Bronchial epithelial cell (primary cell): ENCODE data around the gene NISCH. TPM values are rescaled to one million over a fixed set of nuclear protein-coding genes. Genes with fewer than 3 reads are reported as not detected.
A peak's percentile ranks its signal among the peaks of the same experiment; 100 is the strongest.

Source experiments
- DNase-seq: peaks from one replicate; pipeline ENCODE4 v3.0.0-alpha.2; 2010; ENCODE audit warnings: low read depth
- FAIRE-seq: peaks from 2 replicates; lab custom pipeline; 2011; peaks lifted over from hg19 to GRCh38; lab: Jason Lieb, UNC
- H3K27me3 ChIP-seq: 2 replicates; pipeline ENCODE4 v1.5.1; 2011; ENCODE audit warnings: low read length; ENCODE audit not compliant: control insufficient read depth, insufficient read depth
- H3K36me3 ChIP-seq: 2 replicates; pipeline ENCODE4 v1.5.1; 2011; ENCODE audit warnings: low read length; ENCODE audit not compliant: control insufficient read depth, insufficient read depth
- H3K4me3 ChIP-seq: 2 replicates; pipeline ENCODE4 v1.5.1; 2011; ENCODE audit warnings: mild to moderate bottlenecking, low read depth, low read length, control low read depth
- total RNA-seq: library from RNA; depleted of rRNA; stranded (reverse); fragments of >200 nt; gene quantifications from 2 replicates; pipeline ENCODE4 v1.2.1, GENCODE V29; 2014
- TF ChIP-seq, protein P1 (sequence below): IDR thresholded peaks from 2 replicates; pipeline ENCODE4 v1.5.1; 2011; ENCODE audit warnings: mild to moderate bottlenecking, moderate library complexity, low read length, control low read depth, inconsistent platforms; ENCODE audit not compliant: insufficient read depth, severe bottlenecking

The NISCH gene
- total RNA-seq, 1 donor from 2014 or later = 30.5 TPM

DNA sequence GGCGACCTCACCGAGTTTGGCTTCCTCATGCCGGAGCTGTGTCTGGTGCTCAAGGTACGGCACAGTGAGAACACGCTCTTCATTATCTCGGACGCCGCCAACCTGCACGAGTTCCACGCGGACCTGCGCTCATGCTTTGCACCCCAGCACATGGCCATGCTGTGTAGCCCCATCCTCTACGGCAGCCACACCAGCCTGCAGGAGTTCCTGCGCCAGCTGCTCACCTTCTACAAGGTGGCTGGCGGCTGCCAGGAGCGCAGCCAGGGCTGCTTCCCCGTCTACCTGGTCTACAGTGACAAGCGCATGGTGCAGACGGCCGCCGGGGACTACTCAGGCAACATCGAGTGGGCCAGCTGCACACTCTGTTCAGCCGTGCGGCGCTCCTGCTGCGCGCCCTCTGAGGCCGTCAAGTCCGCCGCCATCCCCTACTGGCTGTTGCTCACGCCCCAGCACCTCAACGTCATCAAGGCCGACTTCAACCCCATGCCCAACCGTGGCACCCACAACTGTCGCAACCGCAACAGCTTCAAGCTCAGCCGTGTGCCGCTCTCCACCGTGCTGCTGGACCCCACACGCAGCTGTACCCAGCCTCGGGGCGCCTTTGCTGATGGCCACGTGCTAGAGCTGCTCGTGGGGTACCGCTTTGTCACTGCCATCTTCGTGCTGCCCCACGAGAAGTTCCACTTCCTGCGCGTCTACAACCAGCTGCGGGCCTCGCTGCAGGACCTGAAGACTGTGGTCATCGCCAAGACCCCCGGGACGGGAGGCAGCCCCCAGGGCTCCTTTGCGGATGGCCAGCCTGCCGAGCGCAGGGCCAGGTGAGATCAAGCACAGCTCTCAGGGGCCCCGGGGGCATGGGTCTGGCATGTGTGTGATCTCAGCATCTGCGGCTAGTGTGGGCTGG lies 32.6 kb downstream of the NISCH start:
- TF ChIP-seq, protein P1, sequence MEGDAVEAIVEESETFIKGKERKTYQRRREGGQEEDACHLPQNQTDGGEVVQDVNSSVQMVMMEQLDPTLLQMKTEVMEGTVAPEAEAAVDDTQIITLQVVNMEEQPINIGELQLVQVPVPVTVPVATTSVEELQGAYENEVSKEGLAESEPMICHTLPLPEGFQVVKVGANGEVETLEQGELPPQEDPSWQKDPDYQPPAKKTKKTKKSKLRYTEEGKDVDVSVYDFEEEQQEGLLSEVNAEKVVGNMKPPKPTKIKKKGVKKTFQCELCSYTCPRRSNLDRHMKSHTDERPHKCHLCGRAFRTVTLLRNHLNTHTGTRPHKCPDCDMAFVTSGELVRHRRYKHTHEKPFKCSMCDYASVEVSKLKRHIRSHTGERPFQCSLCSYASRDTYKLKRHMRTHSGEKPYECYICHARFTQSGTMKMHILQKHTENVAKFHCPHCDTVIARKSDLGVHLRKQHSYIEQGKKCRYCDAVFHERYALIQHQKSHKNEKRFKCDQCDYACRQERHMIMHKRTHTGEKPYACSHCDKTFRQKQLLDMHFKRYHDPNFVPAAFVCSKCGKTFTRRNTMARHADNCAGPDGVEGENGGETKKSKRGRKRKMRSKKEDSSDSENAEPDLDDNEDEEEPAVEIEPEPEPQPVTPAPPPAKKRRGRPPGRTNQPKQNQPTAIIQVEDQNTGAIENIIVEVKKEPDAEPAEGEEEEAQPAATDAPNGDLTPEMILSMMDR = no peak
- no peak for DNase-seq
- no peak overlapping the region for H3K4me3 ChIP-seq
- FAIRE-seq = no peak
- peaks cover 48% of the 10 kb centered on the region for H3K36me3 ChIP-seq
- no peaks in the 10 kb centered on the region for H3K27me3 ChIP-seq

DNA sequence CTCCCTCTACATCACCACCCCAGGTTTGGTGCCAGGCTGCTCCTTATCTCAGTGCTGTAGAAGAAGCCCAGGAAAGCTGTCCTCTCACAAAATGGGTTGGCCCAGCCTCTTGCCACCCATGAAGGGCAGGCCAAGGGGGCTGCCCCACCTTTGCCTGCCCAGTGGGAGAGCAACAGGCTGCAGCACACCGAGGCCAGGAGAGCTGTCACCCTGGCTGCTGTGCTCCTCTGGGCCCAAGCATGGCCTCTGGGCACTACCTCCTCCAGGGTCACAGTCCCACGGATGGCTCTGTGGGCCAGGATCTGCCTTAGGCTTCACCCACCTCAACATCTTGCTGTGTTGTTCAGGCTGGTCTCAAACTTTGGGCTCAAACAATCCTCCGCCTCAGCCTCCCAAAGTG lies 33.3 kb downstream of the NISCH start:
- peaks cover 48% of the 10 kb centered on the region for H3K36me3 ChIP-seq
- H3K4me3 ChIP-seq = no peak overlapping the region
- DNase-seq (no peak), FAIRE-seq (no peak)
- no peaks in the 10 kb centered on the region for H3K27me3 ChIP-seq
- TF ChIP-seq, protein P1 = no peak

DNA sequence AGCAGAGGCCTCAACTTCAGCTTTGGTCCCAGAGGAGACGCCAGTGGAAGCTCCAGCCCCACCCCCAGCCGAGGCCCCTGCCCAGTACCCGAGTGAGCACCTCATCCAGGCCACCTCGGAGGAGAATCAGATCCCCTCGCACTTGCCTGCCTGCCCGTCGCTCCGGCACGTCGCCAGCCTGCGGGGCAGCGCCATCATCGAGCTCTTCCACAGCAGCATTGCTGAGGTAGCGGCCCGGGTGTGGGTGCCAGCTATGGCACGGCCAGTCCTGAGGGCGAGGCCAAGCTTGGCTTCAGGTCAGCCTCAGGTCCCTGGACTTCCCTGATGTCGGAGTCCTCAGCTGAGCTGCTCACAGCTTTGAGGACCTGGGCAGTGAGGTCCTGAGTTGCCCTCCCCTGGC lies 34.0 kb downstream of the NISCH start:
- TF ChIP-seq, protein P1 = no peak
- no peak overlapping the region for H3K4me3 ChIP-seq
- no peaks in the 10 kb centered on the region for H3K27me3 ChIP-seq
- DNase-seq (no peak), FAIRE-seq (no peak)
- peaks cover 48% of the 10 kb centered on the region for H3K36me3 ChIP-seq

DNA sequence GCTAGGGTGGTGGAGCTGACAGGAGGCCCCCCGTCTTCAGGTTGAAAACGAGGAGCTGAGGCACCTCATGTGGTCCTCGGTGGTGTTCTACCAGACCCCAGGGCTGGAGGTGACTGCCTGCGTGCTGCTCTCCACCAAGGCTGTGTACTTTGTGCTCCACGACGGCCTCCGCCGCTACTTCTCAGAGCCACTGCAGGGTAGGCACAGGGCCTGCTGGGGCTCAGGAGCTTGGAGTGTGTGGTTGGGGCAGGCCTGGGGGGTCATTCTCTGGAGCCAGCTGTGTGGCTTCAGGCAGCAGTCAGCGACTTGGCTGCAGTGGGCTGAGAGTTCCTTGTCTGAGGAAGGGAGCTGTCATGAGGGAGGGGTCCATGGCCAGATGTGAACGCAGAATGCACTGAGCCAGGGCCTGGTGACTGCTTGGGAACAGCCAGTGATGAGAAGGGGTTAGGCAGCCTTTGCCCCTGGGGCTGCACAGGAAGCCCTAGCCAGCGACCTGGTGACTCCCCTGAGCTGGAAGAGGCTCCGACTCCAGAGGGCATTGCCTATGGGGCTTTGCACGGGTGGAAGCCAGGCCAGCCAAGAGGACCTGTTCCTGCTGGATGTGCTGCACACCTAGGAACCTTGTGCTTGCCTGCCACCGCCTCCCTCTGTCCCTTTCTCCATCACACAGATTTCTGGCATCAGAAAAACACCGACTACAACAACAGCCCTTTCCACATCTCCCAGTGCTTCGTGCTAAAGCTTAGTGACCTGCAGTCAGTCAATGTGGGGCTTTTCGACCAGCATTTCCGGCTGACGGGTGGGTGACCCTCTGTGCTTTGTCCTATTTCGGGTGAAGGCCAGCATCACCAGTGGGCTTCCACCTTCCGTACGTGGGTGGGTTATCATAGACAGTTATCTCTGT lies 34.9 kb downstream of the NISCH start:
- FAIRE-seq (no peak), DNase-seq (no peak)
- Histone ChIP-seq H3K36me3 (peaks cover 47% of the 10 kb centered on the region), H3K27me3 (no peaks in the 10 kb centered on the region), H3K4me3 (no peak overlapping the region)
- TF ChIP-seq, protein P1 = no peak

DNA sequence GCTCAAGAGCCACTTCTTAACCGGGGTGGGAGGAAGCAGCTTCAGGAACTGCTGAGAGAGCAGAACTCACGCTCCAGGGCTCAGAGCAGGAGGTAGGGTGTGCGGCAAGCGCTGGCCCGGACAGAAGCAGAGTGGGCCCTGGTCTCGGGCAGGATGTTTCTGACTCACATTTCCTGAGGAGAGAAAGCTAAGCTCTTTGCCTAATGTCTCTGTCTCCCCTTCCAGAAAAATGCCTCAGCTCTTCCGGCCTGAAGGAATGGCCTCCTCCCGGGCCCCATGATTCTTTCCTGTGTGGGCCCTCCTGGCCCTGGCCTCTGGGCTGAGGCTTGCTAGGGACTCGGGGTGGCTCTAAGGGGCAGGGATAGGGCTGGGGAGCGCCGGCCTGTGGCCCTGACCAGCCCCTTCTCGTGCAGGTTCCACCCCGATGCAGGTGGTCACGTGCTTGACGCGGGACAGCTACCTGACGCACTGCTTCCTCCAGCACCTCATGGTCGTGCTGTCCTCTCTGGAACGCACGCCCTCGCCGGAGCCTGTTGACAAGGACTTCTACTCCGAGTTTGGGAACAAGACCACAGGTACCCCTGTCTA lies 35.6 kb downstream of the NISCH start:
- TF ChIP-seq, protein P1 = no peak

More for the DNA sequence above, 35.6 kb downstream of the NISCH start:
- H3K4me3 ChIP-seq = no peak overlapping the region
- peaks cover 44% of the 10 kb centered on the region for H3K36me3 ChIP-seq
- no peaks in the 10 kb centered on the region for H3K27me3 ChIP-seq
- FAIRE-seq (peak; percentile 64), DNase-seq (peak; percentile 22)
